GM13977 (cell line): Measurements from ENCODE around the gene MAP2.

Source experiments
- DNase-seq: peaks from one replicate; pipeline ENCODE4 v3.0.0; 2012; ENCODE audit warnings: low spot score
- in situ Hi-C: fragments of 300-500 bp; cut with MboI; formaldehyde crosslinking; loops from one replicate; pipeline ENCODE4 v1.12.0; 2022; ENCODE audit warnings: low sequenced_read_pairs, low pct_unique_long_range_greater_than_20kb, mixed read lengths, inconsistent platforms; ENCODE audit not compliant: unreplicated experiment
- TF ChIP-seq, protein P1 (sequence below): IDR thresholded peaks from 2 replicates; pipeline ENCODE4 v1.5.1; 2012; ENCODE audit warnings: mild to moderate bottlenecking, control low read depth; ENCODE audit not compliant: insufficient read depth; ENCODE audit errors: extremely low read depth, missing control alignments

MAP2 gene

DNA sequence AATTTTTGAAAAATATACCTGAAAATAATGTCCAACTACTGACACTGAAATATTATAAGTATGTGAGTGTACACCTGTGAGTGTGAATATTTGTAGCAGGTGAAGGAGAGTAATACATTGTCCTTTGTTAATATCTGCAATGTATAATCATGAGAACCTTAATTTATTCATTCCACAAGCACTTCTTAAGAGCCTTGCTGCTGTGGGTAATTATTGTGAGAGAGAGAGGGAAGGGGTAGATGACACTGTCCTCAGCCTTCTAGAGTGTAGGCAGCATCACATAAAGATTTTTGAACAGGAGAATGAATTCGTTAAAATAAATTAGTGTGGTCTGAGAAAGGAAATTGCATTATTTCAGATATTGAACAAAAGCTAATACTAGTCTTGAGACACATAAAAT is 157.2 kb downstream of the MAP2 start:
- DNase-seq, result no peak
- in situ Hi-C loops, result no loop called here
- TF ChIP-seq, protein P1, sequence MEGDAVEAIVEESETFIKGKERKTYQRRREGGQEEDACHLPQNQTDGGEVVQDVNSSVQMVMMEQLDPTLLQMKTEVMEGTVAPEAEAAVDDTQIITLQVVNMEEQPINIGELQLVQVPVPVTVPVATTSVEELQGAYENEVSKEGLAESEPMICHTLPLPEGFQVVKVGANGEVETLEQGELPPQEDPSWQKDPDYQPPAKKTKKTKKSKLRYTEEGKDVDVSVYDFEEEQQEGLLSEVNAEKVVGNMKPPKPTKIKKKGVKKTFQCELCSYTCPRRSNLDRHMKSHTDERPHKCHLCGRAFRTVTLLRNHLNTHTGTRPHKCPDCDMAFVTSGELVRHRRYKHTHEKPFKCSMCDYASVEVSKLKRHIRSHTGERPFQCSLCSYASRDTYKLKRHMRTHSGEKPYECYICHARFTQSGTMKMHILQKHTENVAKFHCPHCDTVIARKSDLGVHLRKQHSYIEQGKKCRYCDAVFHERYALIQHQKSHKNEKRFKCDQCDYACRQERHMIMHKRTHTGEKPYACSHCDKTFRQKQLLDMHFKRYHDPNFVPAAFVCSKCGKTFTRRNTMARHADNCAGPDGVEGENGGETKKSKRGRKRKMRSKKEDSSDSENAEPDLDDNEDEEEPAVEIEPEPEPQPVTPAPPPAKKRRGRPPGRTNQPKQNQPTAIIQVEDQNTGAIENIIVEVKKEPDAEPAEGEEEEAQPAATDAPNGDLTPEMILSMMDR, result no peak

DNA sequence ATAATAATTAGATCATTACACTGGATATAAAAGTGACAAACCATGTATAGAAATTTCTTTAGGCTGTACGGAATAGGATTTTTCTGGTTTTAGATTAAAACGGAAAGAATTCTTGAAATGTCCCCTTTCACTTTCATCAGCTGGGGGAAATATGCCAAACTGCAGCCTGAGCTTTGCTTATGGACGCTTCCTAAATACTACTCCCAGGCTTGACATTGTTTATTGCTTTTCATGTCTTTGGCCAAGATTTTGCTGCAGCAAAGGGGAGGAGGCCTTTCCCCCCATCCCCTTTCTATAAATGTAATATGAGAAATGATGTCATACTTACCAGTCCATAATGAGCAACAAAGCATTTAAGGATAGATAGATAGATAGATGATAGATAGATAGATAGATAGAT is 158.4 kb downstream of the MAP2 start:
- TF ChIP-seq, protein P1, result no peak
- in situ Hi-C loops, result no loop called here
- DNase-seq, result no peak

DNA sequence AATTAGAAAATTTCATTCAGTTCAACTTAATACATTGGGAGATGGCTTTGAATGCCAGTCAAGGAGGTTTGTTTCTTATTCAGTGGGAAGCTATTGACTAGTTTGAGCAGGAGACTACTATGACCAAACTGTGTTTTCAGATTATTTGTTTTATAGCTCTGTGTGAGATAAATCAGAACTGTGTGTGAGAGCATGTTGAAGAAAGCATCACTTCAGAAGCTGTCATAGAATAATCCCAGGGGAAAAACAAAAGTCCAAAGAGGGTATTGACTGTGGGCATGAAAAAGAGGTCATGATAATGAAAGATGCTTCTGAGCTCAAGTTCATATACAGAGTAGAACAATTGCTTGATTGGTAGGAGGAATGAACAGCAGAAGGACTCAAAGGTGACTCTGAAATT is 160.6 kb downstream of the MAP2 start:
- TF ChIP-seq, protein P1, result no peak
- in situ Hi-C loops, result no loop called here
- DNase-seq, result no peak

DNA sequence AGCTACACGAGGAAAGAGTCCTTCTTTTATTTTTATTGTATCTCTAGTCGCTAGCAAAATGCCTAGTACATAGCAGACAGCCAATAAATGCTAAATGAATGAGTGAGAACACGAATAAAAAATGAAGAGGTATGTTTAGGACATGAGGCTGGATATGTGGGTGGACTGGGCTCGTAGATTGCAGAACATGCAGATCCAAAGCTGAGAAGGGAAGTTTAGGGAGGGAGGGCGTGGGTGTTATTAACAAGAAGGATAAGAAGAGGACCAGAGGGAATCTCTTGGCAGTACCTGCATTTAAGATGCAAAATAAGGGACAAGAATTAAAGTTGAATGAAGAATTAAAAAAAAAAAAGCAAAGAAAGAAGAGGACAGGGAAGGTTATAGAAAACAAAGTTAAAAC is 161.1 kb downstream of the MAP2 start:
- no peak for DNase-seq
- in situ Hi-C loops, result no loop called here
- TF ChIP-seq, protein P1, result no peak

DNA sequence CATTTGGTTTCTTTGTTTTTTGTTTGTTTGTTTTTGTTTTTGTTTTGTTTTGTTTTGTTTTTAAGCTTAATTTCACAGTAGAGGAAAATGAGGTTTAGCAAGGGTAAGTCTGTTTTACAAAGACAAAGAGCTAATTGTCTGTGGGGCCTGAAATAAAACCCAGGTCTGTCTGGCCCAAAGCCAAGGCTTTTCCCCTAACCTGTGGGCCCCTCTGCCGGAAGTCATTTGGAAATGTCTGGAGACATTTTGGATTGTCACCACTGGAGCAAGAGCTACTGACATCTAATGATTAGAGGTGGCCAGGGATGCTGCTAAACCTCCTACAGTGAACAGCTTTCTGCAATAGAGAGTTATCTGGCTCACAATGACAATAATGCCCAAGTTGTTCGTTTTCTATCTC is 167.2 kb downstream of the MAP2 start:
- no peak for DNase-seq
- TF ChIP-seq, protein P1, result no peak
- in situ Hi-C loops, result no loop called here

DNA sequence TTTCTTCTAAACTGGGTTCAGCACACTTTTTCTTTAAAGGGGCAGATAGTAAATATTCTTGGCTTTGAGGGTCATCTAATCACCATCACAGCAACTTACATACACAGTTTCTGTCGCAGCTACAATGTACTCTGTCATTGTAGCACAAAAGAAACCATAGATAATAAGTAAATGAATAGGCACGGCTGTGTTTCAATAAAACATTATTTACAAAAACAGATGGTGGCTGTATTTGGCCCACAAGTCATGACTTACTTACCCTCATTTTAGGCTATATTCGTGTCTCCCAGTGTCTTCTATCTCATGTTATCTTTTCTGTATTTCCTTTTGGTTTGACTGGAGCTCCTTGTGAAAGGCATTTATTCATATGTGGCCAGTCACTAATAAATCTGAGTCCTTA is 168.3 kb downstream of the MAP2 start:
- no peak for DNase-seq
- in situ Hi-C loops, result no loop called here
- TF ChIP-seq, protein P1, result no peak

DNA sequence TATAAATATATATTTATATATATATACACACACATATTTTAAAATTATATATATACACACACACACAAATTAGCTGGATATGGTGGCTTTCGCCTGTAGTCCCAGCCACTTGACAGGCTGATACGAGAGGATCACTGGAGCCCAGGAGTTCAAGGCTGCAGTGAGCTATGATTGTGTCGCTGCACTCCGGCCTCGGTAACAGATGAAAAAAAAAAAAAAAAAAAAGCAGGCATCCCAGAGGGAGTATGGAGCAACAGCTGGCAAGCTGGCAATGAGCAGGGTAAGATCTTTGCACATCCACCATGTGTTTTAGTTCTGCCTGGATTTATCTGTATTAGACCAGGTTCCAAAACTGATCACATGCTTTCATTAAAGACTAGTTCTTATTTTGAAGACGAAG is 170.1 kb downstream of the MAP2 start:
- in situ Hi-C loops, result no loop called here
- DNase-seq, result no peak
- TF ChIP-seq, protein P1, result no peak
